CD14-positive monocyte (primary cell): ENCODE measurements around the gene TNFRSF1A. TPM values are rescaled to one million over a fixed set of nuclear protein-coding genes. Genes with fewer than 3 reads are reported as not detected.

Experiments used
- DNase-seq, 3 donors: peaks; one replicate each; pipeline ENCODE4 v3.0.0-alpha.2; 2011 to 2022
- H2AFZ ChIP-seq: 2 replicates; pipeline ENCODE4 v1.6.0; 2012; ENCODE audit warnings: mild to moderate bottlenecking, low read depth, low read length, inconsistent platforms; ENCODE audit not compliant: insufficient read depth, poor library complexity, severe bottlenecking
- H3K27ac ChIP-seq, 2 donors: 1 replicate in 1 of 2; 2 replicates in 1 of 2; pipeline ENCODE4 v1.5.1; 2012 to 2013; ENCODE audit warnings: low read length in 2 of 2, control low read depth in 1 of 2, inconsistent platforms in 1 of 2, low read depth in 1 of 2, mild to moderate bottlenecking in 1 of 2
- H3K27me3 ChIP-seq, 2 donors: one replicate each; pipeline versions ENCODE4 v1.6.0 to v1.6.1; 2011 to 2013; ENCODE audit warnings: low read length in 2 of 2; ENCODE audit not compliant: control insufficient read depth in 2 of 2, insufficient read depth in 2 of 2
- H3K36me3 ChIP-seq, 2 donors: replicated peaks in 1 of 2; 1 replicate in 1 of 2; 2 replicates in 1 of 2; pipeline versions ENCODE4 v1.5.1 to v1.6.1; 2012 to 2013; ENCODE audit warnings: low read length in 2 of 2, control low read depth in 1 of 2, inconsistent platforms in 1 of 2, mild to moderate bottlenecking in 1 of 2; ENCODE audit not compliant: insufficient read depth in 2 of 2, control insufficient read depth in 1 of 2
- H3K4me1 ChIP-seq, 2 donors: 1 replicate in 1 of 2; 2 replicates in 1 of 2; pipeline versions ENCODE4 v1.5.1 to v1.6.1; 2012 to 2013; ENCODE audit warnings: low read length in 2 of 2, control low read depth in 1 of 2, inconsistent platforms in 1 of 2, mild to moderate bottlenecking in 1 of 2, moderate library complexity in 1 of 2; ENCODE audit not compliant: insufficient read depth in 2 of 2, control insufficient read depth in 1 of 2
- H3K4me2 ChIP-seq: replicated peaks from 2 replicates; pipeline ENCODE3; 2012; ENCODE audit warnings: low read length, moderate library complexity, mild to moderate bottlenecking; ENCODE audit not compliant: poor library complexity, severe bottlenecking; ENCODE audit errors: extremely low read depth
- H3K4me3 ChIP-seq, 3 experiments: fragments of 200-600 bp in 1 of 3; sonication (generic) in 1 of 3; replicated peaks in 1 of 3; 1 replicate in 2 of 3; 2 replicates in 1 of 3; pipeline ENCODE4 v1.5.1; 2011 to 2013; ENCODE audit warnings: low read length in 3 of 3, mild to moderate bottlenecking in 3 of 3, control low read depth in 2 of 3, low read depth in 2 of 3, inconsistent platforms in 1 of 3, moderate library complexity in 1 of 3
- H3K79me2 ChIP-seq: 2 replicates; pipeline ENCODE4 v1.6.0; 2012; ENCODE audit warnings: mild to moderate bottlenecking, control low read depth, inconsistent platforms, low read length, moderate library complexity; ENCODE audit not compliant: insufficient read depth
- H3K9ac ChIP-seq: 2 replicates; pipeline ENCODE4 v1.6.0; 2017; ENCODE audit warnings: low read length, mild to moderate bottlenecking; ENCODE audit not compliant: insufficient read depth, poor library complexity, severe bottlenecking
- H3K9me3 ChIP-seq, 2 donors: replicated peaks in 1 of 2; 1 replicate in 1 of 2; 2 replicates in 1 of 2; pipeline versions ENCODE4 v1.5.1 to v1.6.1; 2012 to 2013; ENCODE audit warnings: low read length in 2 of 2, control low read depth in 1 of 2; ENCODE audit not compliant: control insufficient read depth in 1 of 2, insufficient read depth in 1 of 2
- H4K20me1 ChIP-seq: 2 replicates; pipeline ENCODE4 v1.6.0; 2012; ENCODE audit warnings: mild to moderate bottlenecking, low read length, control low read depth, moderate library complexity; ENCODE audit not compliant: insufficient read depth
- H3K27ac Mint-ChIP-seq, 7 donors: one replicate each; pipeline ENCODE4 v1.8.0; 2020; ENCODE audit warnings: mild to moderate bottlenecking in 7 of 7, mixed read lengths in 7 of 7, moderate library complexity in 6 of 7, inconsistent platforms in 2 of 7
- H3K27me3 Mint-ChIP-seq, 3 donors: one replicate each; pipeline ENCODE4 v1.8.0; 2021 to 2022; ENCODE audit warnings: low read depth in 3 of 3, mild to moderate bottlenecking in 3 of 3, mixed read lengths in 3 of 3, moderate library complexity in 3 of 3, inconsistent platforms in 1 of 3
- H3K36me3 Mint-ChIP-seq, 2 donors: one replicate each; pipeline ENCODE4 v1.8.0; 2020; ENCODE audit warnings: mixed read lengths in 2 of 2, inconsistent platforms in 1 of 2, mild to moderate bottlenecking in 1 of 2
- H3K4me1 Mint-ChIP-seq: one replicate; pipeline ENCODE4 v1.8.0; 2020; ENCODE audit warnings: mild to moderate bottlenecking, mixed read lengths
- H3K4me3 Mint-ChIP-seq, 2 donors: one replicate each; pipeline ENCODE4 v1.8.0; 2020; ENCODE audit warnings: mild to moderate bottlenecking in 2 of 2, mixed read lengths in 2 of 2, moderate library complexity in 1 of 2
- H3K9me3 Mint-ChIP-seq, 7 donors: one replicate each; pipeline ENCODE4 v1.8.0; 2020 to 2022; ENCODE audit warnings: mixed read lengths in 7 of 7, mild to moderate bottlenecking in 6 of 7, moderate library complexity in 6 of 7, inconsistent platforms in 2 of 7
- CTCF ChIP-seq: fragments of 200-600 bp; IDR thresholded peaks from one replicate; pipeline ENCODE4 v1.8.0; 2022; ENCODE audit warnings: antibody characterized with exemption, mild to moderate bottlenecking
- WGBS: methylation state at CpG from one replicate; pipeline ENCODE4 v1.1.5; 2013; ENCODE audit warnings: missing lambda C conversion rate; ENCODE audit not compliant: insufficient coverage; 5-methylcytosine and 5-hydroxymethylcytosine counted together
- intact Hi-C, 2 donors: fragments of 100-400 bp; cut with micrococcal nuclease; formaldehyde crosslinking; loops; one replicate each; pipeline versions ENCODE4 v1.15.0 to v1.15.1; 2023
- polyA plus RNA-seq, 3 donors: library from polyadenylated mRNA; depleted of rRNA in 1 of 3; unstranded in 2 of 3; stranded (reverse) in 1 of 3; fragments of 300-500 nt in 2 of 3; fragments of >200 nt in 1 of 3; fragmentation: Illumina TruSeq in 2 of 3; gene quantifications; 1 replicate in 2 of 3; 2 replicates in 1 of 3; pipeline ENCODE4 v1.2.3, GENCODE V29; 2012 to 2021

TNFRSF1A gene
- polyA plus RNA-seq, 3 donors: 108 to 157 (median 152) TPM

GRCh38 chr12:6360080-6360571 is 18.2 kb upstream of the TNFRSF1A start:
- no peak overlapping the region for H2AFZ ChIP-seq
- H3K36me3 ChIP-seq: no peaks in the 10 kb centered on the region
- peaks cover 67 to 92% of the 10 kb centered on the region in 2 donors for H3K4me1 ChIP-seq
- no peak overlapping the region for H3K4me3 ChIP-seq
- no peak overlapping the region for H3K27ac ChIP-seq
- H3K27me3 Mint-ChIP-seq: no peaks in the 10 kb centered on the region
- no peak for DNase-seq
- H3K4me3 Mint-ChIP-seq: no peak overlapping the region
- no peaks in the 10 kb centered on the region for H3K27me3 ChIP-seq
- no peak overlapping the region for H3K4me2 ChIP-seq
- H4K20me1 ChIP-seq: no peaks in the 10 kb centered on the region
- no peaks in the 10 kb centered on the region for H3K9me3 ChIP-seq
- peaks cover 0 to 4% (median 0%) of the 10 kb centered on the region in 7 donors for H3K9me3 Mint-ChIP-seq
- peaks cover 8% of the 10 kb centered on the region for H3K79me2 ChIP-seq
- intact Hi-C loops: no loop called here
- 94% methylated on average over 5 of the region's 7 CpGs for WGBS
- peak overlapping the region in 3 of 7 donors; percentile 1 to 60 (median 8) for H3K27ac Mint-ChIP-seq
- no peak overlapping the region for H3K9ac ChIP-seq
- peaks cover 78% of the 10 kb centered on the region for H3K4me1 Mint-ChIP-seq
- no peaks in the 10 kb centered on the region for H3K36me3 Mint-ChIP-seq
- no peak for TF ChIP-seq CTCF

GRCh38 chr12:6358881-6359280 is 17.0 kb upstream of the TNFRSF1A start:
- no CpG with 5 or more reads among the region's 1 CpG for WGBS

More at GRCh38 chr12:6358881-6359280, 17.0 kb upstream of the TNFRSF1A start:
- Mint-ChIP-seq H3K27me3 (peaks cover 0 to 5% (median 0%) of the 10 kb centered on the region in 3 donors), H3K27ac (peak overlapping the region; percentile 74 to 87 (median 83)), H3K4me1 (peaks cover 80% of the 10 kb centered on the region), H3K4me3 (no peak overlapping the region), H3K9me3 (peaks cover 0 to 4% (median 0%) of the 10 kb centered on the region in 7 donors), H3K36me3 (no peaks in the 10 kb centered on the region)
- no peak for TF ChIP-seq CTCF
- DNase-seq: peak; percentile 70 to 71 (median 71)
- no peaks in the 10 kb centered on the region for H3K9me3 ChIP-seq
- H3K79me2 ChIP-seq: peaks cover 7% of the 10 kb centered on the region
- H3K27me3 ChIP-seq: no peaks in the 10 kb centered on the region
- no peak overlapping the region for H3K4me3 ChIP-seq
- H3K4me2 ChIP-seq: no peak overlapping the region
- peaks cover 68 to 88% of the 10 kb centered on the region in 2 donors for H3K4me1 ChIP-seq
- no peaks in the 10 kb centered on the region for H4K20me1 ChIP-seq
- H2AFZ ChIP-seq: no peak overlapping the region
- intact Hi-C loops: no loop called here
- peak overlapping the region in 1 of 2 donors; percentile 73 for H3K27ac ChIP-seq
- no peaks in the 10 kb centered on the region for H3K36me3 ChIP-seq
- H3K9ac ChIP-seq: no peak overlapping the region
